Measurements from ENCODE around the gene ROR1. TPM values are rescaled to one million over a fixed set of nuclear protein-coding genes. Genes with fewer than 3 reads are reported as not detected.

The ROR1 gene
- total RNA-seq, 1 experiment from 2014 or later = 56.3 TPM

GRCh38 chr1:63880958-63881576, 107.2 kb downstream of the ROR1 start:
- no peak for ATAC-seq
- TF ChIP-seq ZNF512 (CRISPR knock-in tag; IDR thresholded peaks at IDR 0.05; ENCODE audit: borderline replicate concordance) (no peak), TCF7 (CRISPR knock-in tag; IDR thresholded peaks at IDR 0.05; ENCODE audit: low read depth) (no peak), PRRX2 (CRISPR knock-in tag; IDR thresholded peaks at IDR 0.05) (no peak), ZNF396 (CRISPR knock-in tag; IDR thresholded peaks at IDR 0.05; ENCODE audit: borderline replicate concordance) (no peak), AR (CRISPR knock-in tag; IDR thresholded peaks at IDR 0.05) (no peak), ESRRA (CRISPR knock-in tag; IDR thresholded peaks at IDR 0.05; ENCODE audit: borderline replicate concordance) (no peak), E2F5 (CRISPR knock-in tag; IDR thresholded peaks at IDR 0.05) (no peak), NR1H2 (CRISPR knock-in tag; IDR thresholded peaks at IDR 0.05) (no peak), ZSCAN18 (CRISPR knock-in tag; IDR thresholded peaks at IDR 0.05) (no peak), ATF6 (CRISPR knock-in tag; IDR thresholded peaks at IDR 0.05) (no peak), CBFB (CRISPR knock-in tag; IDR thresholded peaks at IDR 0.05; ENCODE audit: low read depth) (no peak), FOXJ3 (CRISPR knock-in tag; IDR thresholded peaks at IDR 0.05; ENCODE audit: borderline replicate concordance) (no peak), ZNF425 (CRISPR knock-in tag; conservative IDR thresholded peaks at IDR 0.05) (no peak), JAZF1 (CRISPR knock-in tag; IDR thresholded peaks at IDR 0.05) (no peak), ZNF219 (CRISPR knock-in tag; IDR thresholded peaks at IDR 0.05; ENCODE audit: borderline replicate concordance) (no peak), ZBTB21 (CRISPR knock-in tag; IDR thresholded peaks at IDR 0.05; ENCODE audit: borderline replicate concordance) (no peak), ZNF232 (CRISPR knock-in tag; IDR thresholded peaks at IDR 0.05) (no peak), ZNF416 (CRISPR knock-in tag; IDR thresholded peaks at IDR 0.05) (no peak), ZNF317 (CRISPR knock-in tag; IDR thresholded peaks at IDR 0.05; ENCODE audit: borderline replicate concordance, low read depth) (no peak), RORB (CRISPR knock-in tag; IDR thresholded peaks at IDR 0.05) (no peak)
- peaks cover 78% of the 10 kb centered on the region for H3K4me1 Mint-ChIP-seq
- ChIA-PET POLR2A (no interaction called here), CTCF (interaction anchor here (1.7 to 2.3 kb wide), 2 partner anchors 11 to 17 kb away, joined by 4 to 5 read pairs; no protein-coding TSS in a partner anchor)
- DNase-seq (ENCODE audit: low spot score) = no peak
- no peaks in the 10 kb centered on the region for H3K27me3 Mint-ChIP-seq (ENCODE audit: low read depth)
- H3K9me3 Mint-ChIP-seq = 0 out of 2 replicates have a peak, but pooled peaks cover 3% of the 10 kb centered on the region
- no peak overlapping the region; the same call in 1 of the 2 replicates for H3K27ac Mint-ChIP-seq
- no peak overlapping the region for H3K4me3 Mint-ChIP-seq
- H3K36me3 Mint-ChIP-seq = no peaks in the 10 kb centered on the region
